GM12872 (cell line): ENCODE results near the gene RASSF1.

Experiments
- TF ChIP-seq, protein P1 (sequence below): IDR thresholded peaks from 3 replicates; pipeline ENCODE4 v1.5.1; 2011; ENCODE audit warnings: low read depth, mild to moderate bottlenecking, low read length, moderate library complexity; ENCODE audit not compliant: insufficient read depth

The RASSF1 gene

DNA sequence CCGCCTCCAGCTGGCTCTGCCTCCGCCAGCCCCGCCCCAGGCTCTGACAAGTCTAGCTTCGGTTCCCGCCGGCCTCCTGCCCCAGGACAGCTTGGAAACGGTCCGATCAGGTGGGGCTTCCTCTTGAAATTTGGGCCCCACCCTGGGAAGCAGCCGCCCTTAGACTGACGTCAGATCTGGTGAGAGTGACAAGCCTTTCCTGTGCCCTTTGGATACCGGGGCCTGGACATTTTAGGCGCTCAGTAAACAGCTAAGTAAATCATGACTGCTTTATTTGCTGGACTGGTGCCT, 41.1 kb downstream of the RASSF1 start:
- TF ChIP-seq, protein P1, sequence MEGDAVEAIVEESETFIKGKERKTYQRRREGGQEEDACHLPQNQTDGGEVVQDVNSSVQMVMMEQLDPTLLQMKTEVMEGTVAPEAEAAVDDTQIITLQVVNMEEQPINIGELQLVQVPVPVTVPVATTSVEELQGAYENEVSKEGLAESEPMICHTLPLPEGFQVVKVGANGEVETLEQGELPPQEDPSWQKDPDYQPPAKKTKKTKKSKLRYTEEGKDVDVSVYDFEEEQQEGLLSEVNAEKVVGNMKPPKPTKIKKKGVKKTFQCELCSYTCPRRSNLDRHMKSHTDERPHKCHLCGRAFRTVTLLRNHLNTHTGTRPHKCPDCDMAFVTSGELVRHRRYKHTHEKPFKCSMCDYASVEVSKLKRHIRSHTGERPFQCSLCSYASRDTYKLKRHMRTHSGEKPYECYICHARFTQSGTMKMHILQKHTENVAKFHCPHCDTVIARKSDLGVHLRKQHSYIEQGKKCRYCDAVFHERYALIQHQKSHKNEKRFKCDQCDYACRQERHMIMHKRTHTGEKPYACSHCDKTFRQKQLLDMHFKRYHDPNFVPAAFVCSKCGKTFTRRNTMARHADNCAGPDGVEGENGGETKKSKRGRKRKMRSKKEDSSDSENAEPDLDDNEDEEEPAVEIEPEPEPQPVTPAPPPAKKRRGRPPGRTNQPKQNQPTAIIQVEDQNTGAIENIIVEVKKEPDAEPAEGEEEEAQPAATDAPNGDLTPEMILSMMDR, result no peak

DNA sequence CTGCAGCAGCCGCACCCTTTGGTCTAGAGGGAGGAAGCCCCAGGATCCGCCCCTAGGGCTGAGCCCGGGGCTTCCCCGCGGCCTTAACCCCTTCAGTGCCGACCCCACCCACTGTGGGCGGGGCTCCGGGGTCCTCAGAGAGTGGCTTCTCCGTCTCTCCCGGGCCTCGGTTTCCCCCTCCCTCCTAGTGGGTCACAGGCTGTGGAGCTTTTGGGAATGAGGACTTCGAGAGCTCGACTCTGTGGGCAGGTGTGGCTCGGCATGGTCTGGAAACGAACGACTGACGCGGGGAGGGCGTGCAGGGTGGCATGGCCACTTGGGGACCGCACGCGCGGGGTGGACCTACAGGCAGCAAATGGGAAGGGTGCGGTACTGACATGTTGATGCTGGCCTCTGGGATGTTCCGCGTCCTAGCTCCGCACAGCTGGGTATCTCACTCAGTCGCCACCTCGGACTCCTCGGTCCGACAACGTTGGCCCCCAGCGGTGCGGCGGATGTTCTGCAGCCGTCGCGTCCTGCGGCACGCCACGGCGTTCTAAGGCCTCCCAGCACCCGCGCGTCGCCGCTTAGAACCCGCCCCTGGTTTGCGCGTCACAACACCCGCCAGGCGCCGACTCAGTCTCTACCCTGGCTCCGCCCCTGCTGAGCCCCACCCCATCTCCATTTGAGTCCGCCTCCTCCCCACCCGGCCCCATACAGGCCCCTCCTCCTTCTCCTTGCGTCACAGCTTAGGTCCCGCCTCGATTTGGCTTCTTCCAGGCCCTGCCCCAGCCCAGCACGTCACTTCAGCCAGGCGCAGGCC, 41.6 kb downstream of the RASSF1 start, which contains the start of the genes HYAL3 and NAA80:
Gene HYAL3, minus strand, starts transcription at position 570 of the 802 bp plus-strand sequence. CDS start 3,803 bp downstream, outside the sequence.
Gene NAA80, minus strand, starts transcription at position 570 of the 802 bp plus-strand sequence. CDS start 1,942 bp downstream, outside the sequence.
- TF ChIP-seq, protein P1, result peak; percentile 60

DNA sequence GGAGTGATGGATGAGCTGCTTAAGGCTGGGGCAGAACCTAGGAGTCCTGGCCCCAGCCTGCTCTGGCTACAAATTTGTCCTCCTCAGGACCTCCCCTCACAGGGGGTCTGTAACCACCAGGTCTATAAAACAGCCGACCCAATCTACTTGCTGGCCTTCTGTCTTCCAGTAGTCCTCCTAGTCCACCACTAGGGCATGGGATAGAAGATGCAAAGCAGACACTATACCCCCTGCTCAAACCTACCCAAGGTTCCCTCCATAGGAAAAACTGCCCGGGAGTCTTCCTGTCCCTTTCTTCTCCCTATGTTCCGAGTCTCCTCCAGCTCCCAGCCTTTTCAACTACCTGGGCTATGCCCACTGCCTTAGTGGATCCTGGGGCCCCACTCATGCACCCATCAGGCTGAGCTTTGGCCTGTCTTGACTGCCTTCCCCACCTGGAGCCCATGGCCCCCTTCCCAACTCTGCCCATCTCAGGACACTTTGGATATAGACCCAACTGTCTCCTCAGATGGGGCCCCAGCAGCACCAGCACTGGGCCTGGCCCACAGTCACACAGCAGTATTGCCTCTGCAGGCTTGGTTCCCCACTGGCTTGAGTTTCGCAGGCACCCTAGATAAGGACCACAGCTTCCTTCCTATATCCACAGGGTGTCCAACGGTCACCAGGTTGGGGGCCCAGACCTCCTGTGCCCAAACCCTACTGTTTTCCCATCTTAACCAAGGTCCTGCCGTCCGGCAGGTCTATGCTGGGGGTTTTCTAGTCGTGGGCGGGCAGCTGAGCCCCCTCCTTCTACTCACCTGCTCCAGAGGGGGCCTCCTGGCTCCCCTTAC, 42.5 kb downstream of the RASSF1 start:
- TF ChIP-seq, protein P1, result peak; percentile 26; the same call in 1 of the 3 replicates

DNA sequence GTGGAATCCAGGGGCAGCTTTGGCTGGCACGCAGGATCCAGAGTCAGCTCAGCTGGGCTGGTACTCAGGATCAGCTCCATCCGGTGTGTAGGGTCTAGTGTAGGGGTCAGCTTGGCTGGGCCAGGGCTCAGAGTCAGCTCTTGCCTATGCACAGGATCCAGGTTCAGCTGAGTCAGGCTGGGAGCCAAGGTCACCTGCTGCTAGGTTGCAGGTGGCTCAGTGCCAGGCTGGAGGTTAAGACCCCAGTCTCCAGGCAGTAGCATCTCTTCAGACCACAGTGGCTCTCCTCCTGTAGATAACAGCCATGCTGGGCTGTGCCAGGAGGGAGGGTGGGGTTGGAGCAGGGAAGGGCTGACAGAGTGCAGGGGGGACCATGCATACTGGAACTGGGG, 43.3 kb downstream of the RASSF1 start:
- TF ChIP-seq, protein P1, result no peak

DNA sequence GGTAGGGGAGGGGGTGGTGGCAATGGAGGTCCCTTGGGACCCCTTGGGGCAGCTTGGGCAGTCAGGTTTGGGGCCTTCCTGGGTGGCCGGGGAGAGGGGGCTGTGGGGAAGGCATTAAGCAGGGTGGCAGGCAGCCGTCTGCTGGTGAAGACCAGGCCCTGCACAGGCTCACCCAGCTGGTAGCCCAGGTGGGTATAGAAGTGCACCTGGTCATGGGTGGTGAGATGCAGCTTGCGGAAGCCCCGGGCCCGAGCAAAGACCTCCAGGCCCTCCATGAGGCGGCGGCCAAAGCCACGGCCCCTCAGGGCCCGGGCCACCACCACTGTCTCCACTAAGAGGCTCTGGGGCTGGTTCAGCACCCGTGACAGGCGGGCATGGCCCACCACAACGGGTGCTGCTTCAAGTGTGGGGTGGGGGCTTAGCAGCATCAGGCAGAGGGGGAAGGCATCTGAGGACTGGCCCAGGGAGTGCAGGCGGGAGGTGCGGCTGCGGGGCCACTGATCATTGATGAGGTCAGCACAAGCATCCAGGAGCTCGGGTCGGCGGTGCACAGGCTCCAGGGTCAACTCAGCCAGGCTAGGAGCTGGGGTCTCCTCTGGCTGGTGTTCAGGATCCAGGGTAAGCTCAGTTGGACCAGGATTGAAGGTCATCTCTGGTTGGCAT, 43.8 kb downstream of the RASSF1 start:
- TF ChIP-seq, protein P1, result no peak

DNA sequence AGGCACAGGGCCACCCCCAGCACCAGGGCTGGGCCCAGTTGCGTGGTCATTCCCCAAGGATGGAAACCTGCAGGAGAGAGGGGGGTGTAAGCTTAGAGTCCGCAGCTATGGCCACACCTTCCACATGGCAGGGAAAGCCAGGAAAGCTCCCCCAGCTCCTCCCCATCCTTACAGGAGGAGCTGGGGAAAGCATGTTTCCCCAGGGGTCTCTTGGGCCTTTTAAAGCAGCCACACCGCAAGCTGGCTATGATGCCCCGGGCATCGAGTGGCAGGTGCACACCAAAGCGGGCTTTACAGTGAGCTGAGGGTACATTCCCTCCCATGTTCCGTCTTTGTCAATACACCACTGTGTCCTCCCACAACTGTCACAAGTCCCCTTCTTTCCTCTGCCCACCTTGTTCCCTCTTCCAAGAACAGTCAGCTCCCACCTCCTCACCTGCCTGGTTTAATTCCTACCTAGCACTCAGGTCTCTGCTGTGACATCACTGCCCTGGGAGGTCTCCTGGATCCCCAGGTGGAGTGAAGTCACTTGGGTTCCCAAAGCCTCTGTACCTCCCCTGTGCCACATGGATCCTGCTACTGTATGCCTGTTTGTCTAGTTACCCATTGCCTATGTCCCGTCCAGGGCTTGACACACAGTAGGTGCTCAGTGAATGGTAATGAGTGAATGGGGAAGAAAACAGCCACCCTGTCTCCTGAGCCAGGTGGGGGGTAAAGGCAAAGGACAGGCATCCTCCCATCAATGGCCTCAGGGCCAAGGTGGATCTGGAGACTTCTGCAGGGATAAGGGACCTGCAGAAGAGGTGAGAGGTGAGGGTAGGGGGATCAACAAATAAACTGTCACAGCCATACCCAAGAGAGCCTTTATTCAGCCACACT, 44.8 kb downstream of the RASSF1 start:
- TF ChIP-seq, protein P1, result no peak
